ENCODE data around the gene ACTR8. TPM values are rescaled to one million over a fixed set of nuclear protein-coding genes. Genes with fewer than 3 reads are reported as not detected.
A peak's percentile ranks its signal among the peaks of the same experiment; 100 is the strongest.

The ACTR8 gene
- total RNA-seq, 1 donor from 2014 or later = 40.8 TPM

GRCh38 chr3:53883008-53883407 is 1.1 kb upstream of the ACTR8 start:
- Mint-ChIP-seq H3K4me1 (peaks cover 15% of the 10 kb centered on the region), H3K36me3 (peaks cover 13% of the 10 kb centered on the region), H3K4me3 (peak overlapping the region; percentile 98), H3K27me3 (ENCODE audit: insufficient read depth, low read depth) (peaks cover 2% of the 10 kb centered on the region), H3K9me3 (no peaks in the 10 kb centered on the region), H3K27ac (no peak overlapping the region)
- Histone ChIP-seq H2AFZ (replicated peaks) (no peak overlapping the region), H3K4me3 (no peak overlapping the region), H3K4me2 (no peak overlapping the region), H3F3A (ENCODE audit: low read depth) (peaks cover 13% of the 10 kb centered on the region), H3K27ac (no peak overlapping the region), H3K4me1 (peaks cover 10% of the 10 kb centered on the region), H3K27me3 (no peaks in the 10 kb centered on the region), H4K20me1 (ENCODE audit: low read depth) (peaks cover 5% of the 10 kb centered on the region), H3K79me2 (ENCODE audit: low read depth) (peaks cover 35% of the 10 kb centered on the region), H3K36me3 (peaks cover 19% of the 10 kb centered on the region), H3K9me3 (ENCODE audit: low read depth) (no peaks in the 10 kb centered on the region), H3K9ac (no peak overlapping the region)
- no peak for DNase-seq (ENCODE audit: low spot score)
- no peak for TF ChIP-seq EZH2 (IDR thresholded peaks at IDR 0.05)
- no peak for TF ChIP-seq CTCF (IDR thresholded peaks at IDR 0.05)

DNA sequence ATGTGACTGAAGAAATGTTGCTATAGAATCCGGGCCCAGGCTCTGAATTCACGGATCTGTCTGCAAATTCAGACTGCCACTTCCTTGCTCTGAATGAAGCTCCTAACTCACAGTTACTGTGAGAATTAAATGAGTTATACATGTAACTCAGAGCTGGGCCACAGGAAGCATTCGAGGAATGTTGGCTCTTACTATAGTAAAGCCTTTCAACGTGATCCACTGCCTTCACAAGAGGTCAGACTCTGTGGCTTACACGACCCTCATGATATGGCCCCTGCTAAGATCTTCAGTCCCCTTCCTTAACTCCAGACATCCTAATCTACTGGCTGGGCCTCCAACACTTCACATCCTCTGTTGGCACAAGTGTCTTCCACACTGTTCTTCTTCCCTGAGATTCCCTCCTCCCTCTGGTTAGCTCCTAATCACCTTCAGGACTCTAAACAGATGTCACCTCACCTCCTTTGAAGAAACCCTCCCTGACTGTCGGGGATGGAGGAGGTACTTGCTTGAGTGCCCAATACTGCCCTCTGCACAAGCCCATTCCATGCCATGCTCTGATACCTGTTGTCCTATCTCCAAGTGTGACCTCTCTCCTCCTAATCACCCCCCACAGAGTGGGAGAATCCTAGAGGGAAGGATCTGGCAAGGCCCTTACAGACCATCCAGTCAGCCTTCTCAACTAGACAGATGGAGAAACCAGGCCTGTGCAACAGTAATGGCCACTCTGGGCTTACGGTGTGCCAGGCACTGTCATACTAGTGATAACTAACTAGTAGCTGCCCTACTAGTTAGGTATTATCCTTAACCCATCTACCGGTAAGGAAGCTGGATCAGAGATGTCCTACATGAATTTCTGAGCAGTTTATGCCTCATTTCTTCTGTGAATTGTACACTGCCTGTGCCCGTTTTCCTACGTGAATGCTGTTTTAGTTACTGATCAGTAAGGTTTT is 1.3 kb downstream of the ACTR8 start:
- peak overlapping the region; percentile 90 for H3K4me2 ChIP-seq
- Mint-ChIP-seq H3K36me3 (peaks cover 17% of the 10 kb centered on the region), H3K27me3 (ENCODE audit: insufficient read depth, low read depth) (peaks cover 2% of the 10 kb centered on the region), H3K9me3 (no peaks in the 10 kb centered on the region), H3K27ac (peak overlapping the region; percentile 89), H3K4me3 (peak overlapping the region; percentile 98), H3K4me1 (peaks cover 15% of the 10 kb centered on the region)
- H3K4me3 ChIP-seq = peak overlapping the region; percentile 63
- DNase-seq (ENCODE audit: low spot score) = peak; percentile 58
- H3K27me3 ChIP-seq = no peaks in the 10 kb centered on the region
- TF ChIP-seq EZH2phosphoT487 (IDR thresholded peaks at IDR 0.05) = no peak
- no peak for TF ChIP-seq EZH2 (IDR thresholded peaks at IDR 0.05)
- no peak for TF ChIP-seq CTCF (IDR thresholded peaks at IDR 0.05)
- H3K79me2 ChIP-seq (ENCODE audit: low read depth) = peaks cover 20% of the 10 kb centered on the region
- peak overlapping the region; percentile 71 for H3K9ac ChIP-seq
- H3K36me3 ChIP-seq = peaks cover 30% of the 10 kb centered on the region
- H3K9me3 ChIP-seq (ENCODE audit: low read depth) = no peaks in the 10 kb centered on the region
- no peak overlapping the region for H3K27ac ChIP-seq
- H4K20me1 ChIP-seq (ENCODE audit: low read depth) = no peaks in the 10 kb centered on the region
- peaks cover 10% of the 10 kb centered on the region for H3K4me1 ChIP-seq
- H2AFZ ChIP-seq (replicated peaks) = no peak overlapping the region
- peaks cover 13% of the 10 kb centered on the region for H3F3A ChIP-seq (ENCODE audit: low read depth)

GRCh38 chr3:53865732-53866499 is 16.0 kb downstream of the ACTR8 start:
- Mint-ChIP-seq H3K36me3 (peaks cover 35% of the 10 kb centered on the region), H3K4me3 (no peak overlapping the region), H3K9me3 (no peaks in the 10 kb centered on the region), H3K27me3 (ENCODE audit: insufficient read depth, low read depth) (no peaks in the 10 kb centered on the region), H3K27ac (no peak overlapping the region), H3K4me1 (no peaks in the 10 kb centered on the region)
- Histone ChIP-seq H3K4me2 (no peak overlapping the region), H3F3A (ENCODE audit: low read depth) (no peaks in the 10 kb centered on the region), H3K27me3 (no peaks in the 10 kb centered on the region), H3K4me3 (no peak overlapping the region), H3K27ac (no peak overlapping the region), H2AFZ (replicated peaks) (no peak overlapping the region), H3K79me2 (ENCODE audit: low read depth) (no peaks in the 10 kb centered on the region), H3K9me3 (ENCODE audit: low read depth) (no peaks in the 10 kb centered on the region), H3K36me3 (peaks cover 11% of the 10 kb centered on the region), H3K9ac (no peak overlapping the region), H3K4me1 (no peaks in the 10 kb centered on the region), H4K20me1 (ENCODE audit: low read depth) (no peaks in the 10 kb centered on the region)
- DNase-seq (ENCODE audit: low spot score) = no peak
- TF ChIP-seq EZH2phosphoT487 (IDR thresholded peaks at IDR 0.05) (no peak), EZH2 (IDR thresholded peaks at IDR 0.05) (no peak), CTCF (IDR thresholded peaks at IDR 0.05) (no peak)
